PFSK-1 (cell line): Measurements from ENCODE around the gene ARHGAP20.

ENCODE experiments used
- FOXP2 ChIP-seq: optimal IDR thresholded peaks from 2 replicates; pipeline ENCODE3; 2011; ENCODE audit warnings: borderline replicate concordance, control low read depth, inconsistent platforms; ENCODE audit not compliant: insufficient read depth; ENCODE audit errors: extremely low read length, extremely low read depth
- POLR2AphosphoS5 ChIP-seq: IDR thresholded peaks from 2 replicates; pipeline ENCODE4 v1.6.1; 2012; ENCODE audit warnings: low read depth, mild to moderate bottlenecking, control low read depth, low read length, moderate library complexity
- REST ChIP-seq, 2 experiments: IDR thresholded peaks; 2 replicates each; pipeline versions ENCODE4 v1.6.1 to v1.8.0; 2011 to 2012; ENCODE audit warnings: low read depth in 2 of 2, low read length in 2 of 2, control low read depth in 1 of 2, inconsistent platforms in 1 of 2, mild to moderate bottlenecking in 1 of 2, moderate library complexity in 1 of 2; ENCODE audit not compliant: insufficient read depth in 1 of 2
- SIN3A ChIP-seq: IDR thresholded peaks from 2 replicates; pipeline ENCODE4 v1.6.1; 2012; ENCODE audit warnings: mild to moderate bottlenecking, low read length, moderate library complexity, borderline replicate concordance; ENCODE audit not compliant: insufficient read depth
- TAF1 ChIP-seq: IDR thresholded peaks from 2 replicates; pipeline ENCODE4 v1.6.1; 2012; ENCODE audit warnings: low read length, control low read depth, borderline replicate concordance; ENCODE audit not compliant: insufficient read depth

- no peak for TF ChIP-seq POLR2AphosphoS5
- TF ChIP-seq REST (IDR thresholded peaks at IDR 0.05; ENCODE audit: insufficient read depth in 1 of 2, low read depth in 2 of 2, low read length in 2 of 2) = no peak
- no peak for TF ChIP-seq TAF1
- no peak for TF ChIP-seq FOXP2
- no peak for TF ChIP-seq SIN3A
Observed at GRCh38 chr11:110736171-110736553, 23.9 kb upstream of the ARHGAP20 start.
